WTC11 (cell line): ENCODE measurements around the gene NOTUM. TPM values are rescaled to one million over a fixed set of nuclear protein-coding genes. Genes with fewer than 3 reads are reported as not detected.
A peak's percentile ranks its signal among the peaks of the same experiment; 100 is the strongest.

Source experiments
- ATAC-seq: fragments of 200-7000 bp; cut with Tn5 transposase; 2 replicates; pipeline ENCODE4 v1.10.0; 2021; ENCODE audit warnings: mild to moderate bottlenecking, moderate library complexity
- CTCF ChIA-PET: fragments of 300-600 bp; sonication (Branson Sonifier 250); formaldehyde crosslinking; loops from one replicate; lab custom pipeline; 2021; ENCODE audit warnings: antibody characterized with exemption; lab: Charles Lee
- POLR2A ChIA-PET: fragments of 350-600 bp; sonication (Branson Sonifier 250); formaldehyde crosslinking; loops from one replicate; lab custom pipeline; 2021; ENCODE audit warnings: antibody characterized with exemption; lab: Charles Lee
- DNase-seq: peaks from one replicate; pipeline ENCODE4 v3.0.0; 2021; ENCODE audit warnings: low spot score
- H3K27ac Mint-ChIP-seq: 2 replicates; pipeline ENCODE4 v1.8.0; 2021; ENCODE audit warnings: mixed read lengths
- H3K27me3 Mint-ChIP-seq: 2 replicates; pipeline ENCODE4 v1.8.0; 2021; ENCODE audit warnings: low read depth, mild to moderate bottlenecking, moderate library complexity, mixed read lengths
- H3K36me3 Mint-ChIP-seq: 2 replicates; pipeline ENCODE4 v1.8.0; 2021; ENCODE audit warnings: mixed read lengths
- H3K4me1 Mint-ChIP-seq: 2 replicates; pipeline ENCODE4 v1.8.0; 2022; ENCODE audit warnings: mixed read lengths
- H3K4me3 Mint-ChIP-seq: 2 replicates; pipeline ENCODE4 v1.8.0; 2021; ENCODE audit warnings: mild to moderate bottlenecking, moderate library complexity, mixed read lengths
- H3K9me3 Mint-ChIP-seq: 2 replicates; pipeline ENCODE4 v1.8.0; 2021; ENCODE audit warnings: mixed read lengths
- NR3C1 ChIP-seq: sonication (generic); formaldehyde crosslinking; conservative IDR thresholded peaks from 2 replicates; pipeline ENCODE4 v1.8.1; 2023; ENCODE audit warnings: low read depth, mild to moderate bottlenecking, missing genetic modification reagents
- SP1 ChIP-seq: sonication (generic); formaldehyde crosslinking; conservative IDR thresholded peaks from 2 replicates; pipeline ENCODE4 v1.8.1; 2022; ENCODE audit warnings: missing genetic modification reagents
- STAT6 ChIP-seq: sonication (generic); formaldehyde crosslinking; conservative IDR thresholded peaks from 2 replicates; pipeline ENCODE4 v1.8.1; 2023; ENCODE audit warnings: mild to moderate bottlenecking, low read depth, missing genetic modification reagents, moderate library complexity
- USF2 ChIP-seq: sonication (generic); formaldehyde crosslinking; IDR thresholded peaks from 2 replicates; pipeline ENCODE4 v1.8.1; 2023; ENCODE audit warnings: mild to moderate bottlenecking, missing genetic modification reagents, moderate library complexity
- ZNF219 ChIP-seq: sonication (generic); formaldehyde crosslinking; IDR thresholded peaks from 2 replicates; pipeline ENCODE4 v1.8.0; 2023; ENCODE audit warnings: missing genetic modification reagents, mild to moderate bottlenecking, borderline replicate concordance
- total RNA-seq: library from RNA; stranded (reverse); gene quantifications from 3 replicates; pipeline ENCODE4 v1.2.3, GENCODE V29; 2021
- TF ChIP-seq, protein P1 (sequence below): fragments of 250-450 bp; sonication (Bioruptor Pico); IDR thresholded peaks from 2 replicates; pipeline ENCODE4 v2.1.2; 2022; ENCODE audit warnings: mild to moderate bottlenecking, moderate library complexity
- TF ChIP-seq, protein P2 (sequence below): sonication (generic); formaldehyde crosslinking; IDR thresholded peaks from 2 replicates; pipeline ENCODE4 v1.8.0; 2022; ENCODE audit warnings: mild to moderate bottlenecking, missing genetic modification reagents
- TF ChIP-seq, protein P3 (sequence below): sonication (generic); formaldehyde crosslinking; IDR thresholded peaks from 2 replicates; pipeline ENCODE4 v1.8.0; 2023; ENCODE audit warnings: missing genetic modification reagents, mild to moderate bottlenecking, borderline replicate concordance

The NOTUM gene
- total RNA-seq, 1 experiment from 2014 or later, result 1.7 TPM

DNA sequence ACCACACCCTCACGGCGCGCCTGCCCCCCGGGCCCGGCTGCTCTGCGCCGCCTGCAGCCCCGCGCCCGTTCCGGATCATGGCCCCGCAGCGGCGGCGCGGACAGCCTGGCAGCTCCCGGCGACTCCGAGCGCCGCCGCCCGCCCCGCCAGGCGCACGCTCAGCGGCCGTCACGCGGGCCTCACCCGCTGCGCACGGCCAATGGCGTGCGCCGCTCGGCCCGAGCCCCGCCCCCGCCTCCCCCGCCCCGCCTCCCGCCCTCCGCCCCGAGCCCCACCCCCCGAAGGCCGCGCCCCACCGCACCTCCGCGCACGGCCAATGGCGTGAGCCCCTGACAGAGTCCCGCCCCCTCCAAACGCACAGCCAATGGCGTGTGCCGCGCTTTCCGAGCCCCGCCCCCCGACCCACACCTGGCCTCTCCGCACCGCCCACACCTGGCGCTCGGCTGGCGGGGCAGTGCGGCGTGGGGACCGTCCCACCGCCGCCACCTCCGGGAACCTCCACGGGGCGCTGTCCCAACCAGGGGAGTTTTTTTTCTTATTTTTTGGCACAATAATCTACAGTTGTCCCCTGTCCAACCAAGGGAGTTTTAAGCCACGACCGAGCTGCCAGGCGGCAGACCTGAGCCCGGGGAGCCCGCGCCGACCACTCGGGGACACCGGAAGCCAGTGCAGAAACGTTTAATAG is 49.6 kb downstream of the NOTUM start, which contains the start of gene PCYT2 (continued):
- TF ChIP-seq, protein P1, sequence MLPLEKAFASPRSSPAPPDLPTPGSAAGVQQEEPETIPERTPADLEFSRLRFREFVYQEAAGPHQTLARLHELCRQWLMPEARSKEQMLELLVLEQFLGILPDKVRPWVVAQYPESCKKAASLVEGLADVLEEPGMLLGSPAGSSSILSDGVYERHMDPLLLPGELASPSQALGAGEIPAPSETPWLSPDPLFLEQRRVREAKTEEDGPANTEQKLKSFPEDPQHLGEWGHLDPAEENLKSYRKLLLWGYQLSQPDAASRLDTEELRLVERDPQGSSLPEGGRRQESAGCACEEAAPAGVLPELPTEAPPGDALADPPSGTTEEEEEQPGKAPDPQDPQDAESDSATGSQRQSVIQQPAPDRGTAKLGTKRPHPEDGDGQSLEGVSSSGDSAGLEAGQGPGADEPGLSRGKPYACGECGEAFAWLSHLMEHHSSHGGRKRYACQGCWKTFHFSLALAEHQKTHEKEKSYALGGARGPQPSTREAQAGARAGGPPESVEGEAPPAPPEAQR, result no peak
- TF ChIP-seq, protein P2, sequence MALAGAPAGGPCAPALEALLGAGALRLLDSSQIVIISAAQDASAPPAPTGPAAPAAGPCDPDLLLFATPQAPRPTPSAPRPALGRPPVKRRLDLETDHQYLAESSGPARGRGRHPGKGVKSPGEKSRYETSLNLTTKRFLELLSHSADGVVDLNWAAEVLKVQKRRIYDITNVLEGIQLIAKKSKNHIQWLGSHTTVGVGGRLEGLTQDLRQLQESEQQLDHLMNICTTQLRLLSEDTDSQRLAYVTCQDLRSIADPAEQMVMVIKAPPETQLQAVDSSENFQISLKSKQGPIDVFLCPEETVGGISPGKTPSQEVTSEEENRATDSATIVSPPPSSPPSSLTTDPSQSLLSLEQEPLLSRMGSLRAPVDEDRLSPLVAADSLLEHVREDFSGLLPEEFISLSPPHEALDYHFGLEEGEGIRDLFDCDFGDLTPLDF, result no peak
- TF ChIP-seq STAT6 (CRISPR knock-in tag), result no peak
- peak; percentile 70 for TF ChIP-seq SP1 (CRISPR knock-in tag)
- peak; percentile 74 for TF ChIP-seq USF2 (CRISPR knock-in tag)
- TF ChIP-seq ZNF219 (CRISPR knock-in tag), result no peak; the same call in 1 of the 2 replicates
- TF ChIP-seq, all 79 proteins: peak for 3

DNA sequence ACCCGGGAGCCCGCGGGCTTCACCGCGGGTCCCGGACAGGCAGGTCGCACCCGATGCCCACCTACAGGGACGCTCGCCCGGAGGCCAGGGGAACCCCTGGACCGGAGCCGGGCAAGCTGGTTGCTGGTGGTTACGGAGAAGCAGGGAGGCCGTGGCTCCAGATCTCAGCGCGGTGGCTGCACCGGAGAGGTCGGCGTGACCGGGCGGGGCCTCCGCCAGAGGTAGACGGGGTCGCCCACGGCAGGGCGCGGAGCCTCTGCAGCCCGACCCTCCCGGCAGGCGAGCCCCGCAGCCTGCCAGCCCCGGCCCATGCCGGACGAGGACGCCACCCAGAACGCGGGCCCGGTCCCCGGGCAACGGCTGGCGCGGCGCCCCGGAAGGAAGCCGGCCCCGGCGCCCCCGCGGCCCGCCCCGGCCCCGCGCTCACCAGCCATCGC is 50.1 kb downstream of the NOTUM start:
- CTCF ChIA-PET, result interaction anchor here (1.6 to 3.4 kb wide), 4 partner anchors 13 to 120 kb away, joined by 5 to 15 read pairs (median 8); no protein-coding TSS in a partner anchor

More for the DNA sequence above, 50.1 kb downstream of the NOTUM start:
- peaks cover 16% of the 10 kb centered on the region for H3K36me3 Mint-ChIP-seq
- TF ChIP-seq, protein P3, sequence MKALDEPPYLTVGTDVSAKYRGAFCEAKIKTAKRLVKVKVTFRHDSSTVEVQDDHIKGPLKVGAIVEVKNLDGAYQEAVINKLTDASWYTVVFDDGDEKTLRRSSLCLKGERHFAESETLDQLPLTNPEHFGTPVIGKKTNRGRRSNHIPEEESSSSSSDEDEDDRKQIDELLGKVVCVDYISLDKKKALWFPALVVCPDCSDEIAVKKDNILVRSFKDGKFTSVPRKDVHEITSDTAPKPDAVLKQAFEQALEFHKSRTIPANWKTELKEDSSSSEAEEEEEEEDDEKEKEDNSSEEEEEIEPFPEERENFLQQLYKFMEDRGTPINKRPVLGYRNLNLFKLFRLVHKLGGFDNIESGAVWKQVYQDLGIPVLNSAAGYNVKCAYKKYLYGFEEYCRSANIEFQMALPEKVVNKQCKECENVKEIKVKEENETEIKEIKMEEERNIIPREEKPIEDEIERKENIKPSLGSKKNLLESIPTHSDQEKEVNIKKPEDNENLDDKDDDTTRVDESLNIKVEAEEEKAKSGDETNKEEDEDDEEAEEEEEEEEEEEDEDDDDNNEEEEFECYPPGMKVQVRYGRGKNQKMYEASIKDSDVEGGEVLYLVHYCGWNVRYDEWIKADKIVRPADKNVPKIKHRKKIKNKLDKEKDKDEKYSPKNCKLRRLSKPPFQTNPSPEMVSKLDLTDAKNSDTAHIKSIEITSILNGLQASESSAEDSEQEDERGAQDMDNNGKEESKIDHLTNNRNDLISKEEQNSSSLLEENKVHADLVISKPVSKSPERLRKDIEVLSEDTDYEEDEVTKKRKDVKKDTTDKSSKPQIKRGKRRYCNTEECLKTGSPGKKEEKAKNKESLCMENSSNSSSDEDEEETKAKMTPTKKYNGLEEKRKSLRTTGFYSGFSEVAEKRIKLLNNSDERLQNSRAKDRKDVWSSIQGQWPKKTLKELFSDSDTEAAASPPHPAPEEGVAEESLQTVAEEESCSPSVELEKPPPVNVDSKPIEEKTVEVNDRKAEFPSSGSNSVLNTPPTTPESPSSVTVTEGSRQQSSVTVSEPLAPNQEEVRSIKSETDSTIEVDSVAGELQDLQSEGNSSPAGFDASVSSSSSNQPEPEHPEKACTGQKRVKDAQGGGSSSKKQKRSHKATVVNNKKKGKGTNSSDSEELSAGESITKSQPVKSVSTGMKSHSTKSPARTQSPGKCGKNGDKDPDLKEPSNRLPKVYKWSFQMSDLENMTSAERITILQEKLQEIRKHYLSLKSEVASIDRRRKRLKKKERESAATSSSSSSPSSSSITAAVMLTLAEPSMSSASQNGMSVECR, result peak; percentile 45; the same call in 1 of the 2 replicates
- TF ChIP-seq NR3C1 (CRISPR knock-in tag), result no peak
- POLR2A ChIA-PET, result interaction anchor here (1.0 kb wide), 1 partner anchor 68 kb away, joined by 3 read pairs; no protein-coding TSS in a partner anchor
- no peaks in the 10 kb centered on the region for H3K9me3 Mint-ChIP-seq
- peak overlapping the region; percentile 80 for H3K4me3 Mint-ChIP-seq
- H3K27me3 Mint-ChIP-seq, result no peaks in the 10 kb centered on the region
- ATAC-seq (0 out of 2 replicates have a peak, but pooled peaks have one; percentile 1), DNase-seq (no peak)
- H3K27ac Mint-ChIP-seq, result no peak overlapping the region
- peaks cover 3% of the 10 kb centered on the region; the same call in 1 of the 2 replicates for H3K4me1 Mint-ChIP-seq
